ENCODE results near the gene MAP6.

The MAP6 gene

GRCh38 chr11:75560644-75561043 is 108.2 kb downstream of the MAP6 start:
- Mint-ChIP-seq H3K4me1 (ENCODE audit: low read depth) (peaks cover 29% of the 10 kb centered on the region), H3K4me3 (no peak overlapping the region), H3K9me3 (no peaks in the 10 kb centered on the region), H3K27me3 (peaks cover 17% of the 10 kb centered on the region), H3K27ac (no peak overlapping the region), H3K36me3 (ENCODE audit: low read depth) (peaks cover 8% of the 10 kb centered on the region)
- intact Hi-C loops (cut with micrococcal nuclease), result no loop called here

GRCh38 chr11:75558939-75559843 is 109.6 kb downstream of the MAP6 start:
- intact Hi-C loops (cut with micrococcal nuclease), result no loop called here
- peaks cover 26% of the 10 kb centered on the region for H3K4me1 Mint-ChIP-seq (ENCODE audit: low read depth)
- H3K4me3 Mint-ChIP-seq, result no peak overlapping the region
- H3K27me3 Mint-ChIP-seq, result peaks cover 17% of the 10 kb centered on the region
- no peaks in the 10 kb centered on the region for H3K9me3 Mint-ChIP-seq
- peaks cover 8% of the 10 kb centered on the region for H3K36me3 Mint-ChIP-seq (ENCODE audit: low read depth)
- H3K27ac Mint-ChIP-seq, result no peak overlapping the region

GRCh38 chr11:75557666-75558494 is 111.0 kb downstream of the MAP6 start:
- peaks cover 8% of the 10 kb centered on the region for H3K36me3 Mint-ChIP-seq (ENCODE audit: low read depth)
- peaks cover 13% of the 10 kb centered on the region for H3K4me1 Mint-ChIP-seq (ENCODE audit: low read depth)
- no peak overlapping the region for H3K27ac Mint-ChIP-seq
- peaks cover 17% of the 10 kb centered on the region for H3K27me3 Mint-ChIP-seq
- no peaks in the 10 kb centered on the region for H3K9me3 Mint-ChIP-seq
- H3K4me3 Mint-ChIP-seq, result no peak overlapping the region
- intact Hi-C loops (cut with micrococcal nuclease), result no loop called here

- Mint-ChIP-seq H3K27ac (no peak overlapping the region), H3K27me3 (peaks cover 7% of the 10 kb centered on the region), H3K4me3 (no peak overlapping the region), H3K9me3 (no peaks in the 10 kb centered on the region), H3K4me1 (ENCODE audit: low read depth) (no peaks in the 10 kb centered on the region), H3K36me3 (ENCODE audit: low read depth) (no peaks in the 10 kb centered on the region)
- intact Hi-C loops (cut with micrococcal nuclease), result no loop called here
Measured at GRCh38 chr11:75556275-75556674, 112.6 kb downstream of the MAP6 start.

- Mint-ChIP-seq H3K4me3 (no peak overlapping the region), H3K27ac (no peak overlapping the region), H3K9me3 (no peaks in the 10 kb centered on the region), H3K4me1 (ENCODE audit: low read depth) (no peaks in the 10 kb centered on the region), H3K36me3 (ENCODE audit: low read depth) (no peaks in the 10 kb centered on the region), H3K27me3 (peaks cover 2% of the 10 kb centered on the region)
- intact Hi-C loops (cut with micrococcal nuclease), result no loop called here
Measured at GRCh38 chr11:75555079-75555811, 113.6 kb downstream of the MAP6 start.

GRCh38 chr11:75554258-75555022 is 114.4 kb downstream of the MAP6 start:
- no peak overlapping the region for H3K4me3 Mint-ChIP-seq
- H3K4me1 Mint-ChIP-seq (ENCODE audit: low read depth), result no peaks in the 10 kb centered on the region
- H3K36me3 Mint-ChIP-seq (ENCODE audit: low read depth), result no peaks in the 10 kb centered on the region
- H3K27me3 Mint-ChIP-seq, result peaks cover 2% of the 10 kb centered on the region
- intact Hi-C loops (cut with micrococcal nuclease), result no loop called here
- H3K9me3 Mint-ChIP-seq, result no peaks in the 10 kb centered on the region
- no peak overlapping the region for H3K27ac Mint-ChIP-seq

- no peaks in the 10 kb centered on the region for H3K4me1 Mint-ChIP-seq (ENCODE audit: low read depth)
- no peaks in the 10 kb centered on the region for H3K36me3 Mint-ChIP-seq (ENCODE audit: low read depth)
- H3K4me3 Mint-ChIP-seq, result no peak overlapping the region
- no peaks in the 10 kb centered on the region for H3K9me3 Mint-ChIP-seq
- intact Hi-C loops (cut with micrococcal nuclease), result no loop called here
- H3K27ac Mint-ChIP-seq, result no peak overlapping the region
- peaks cover 2% of the 10 kb centered on the region for H3K27me3 Mint-ChIP-seq
Measured at GRCh38 chr11:75553889-75554257, 115.0 kb downstream of the MAP6 start.

GRCh38 chr11:75553182-75553581 is 115.7 kb downstream of the MAP6 start:
- Mint-ChIP-seq H3K27ac (no peak overlapping the region), H3K27me3 (peaks cover 2% of the 10 kb centered on the region), H3K36me3 (ENCODE audit: low read depth) (no peaks in the 10 kb centered on the region), H3K4me1 (ENCODE audit: low read depth) (no peaks in the 10 kb centered on the region), H3K4me3 (no peak overlapping the region), H3K9me3 (no peaks in the 10 kb centered on the region)
- intact Hi-C loops (cut with micrococcal nuclease), result no loop called here

GRCh38 chr11:75549370-75549958 is 119.4 kb downstream of the MAP6 start:
- Mint-ChIP-seq H3K27me3 (peaks cover 8% of the 10 kb centered on the region), H3K36me3 (ENCODE audit: low read depth) (no peaks in the 10 kb centered on the region), H3K4me3 (no peak overlapping the region), H3K27ac (no peak overlapping the region), H3K4me1 (ENCODE audit: low read depth) (no peaks in the 10 kb centered on the region), H3K9me3 (no peaks in the 10 kb centered on the region)
- intact Hi-C loops (cut with micrococcal nuclease), result no loop called here

- no peaks in the 10 kb centered on the region for H3K36me3 Mint-ChIP-seq (ENCODE audit: low read depth)
- no peak overlapping the region for H3K4me3 Mint-ChIP-seq
- H3K27ac Mint-ChIP-seq, result no peak overlapping the region
- no peaks in the 10 kb centered on the region for H3K9me3 Mint-ChIP-seq
- H3K27me3 Mint-ChIP-seq, result peaks cover 8% of the 10 kb centered on the region
- intact Hi-C loops (cut with micrococcal nuclease), result no loop called here
- no peaks in the 10 kb centered on the region for H3K4me1 Mint-ChIP-seq (ENCODE audit: low read depth)
Measured at GRCh38 chr11:75548595-75549272, 120.1 kb downstream of the MAP6 start.

GRCh38 chr11:75547617-75548058 is 121.2 kb downstream of the MAP6 start:
- Mint-ChIP-seq H3K4me1 (ENCODE audit: low read depth) (no peaks in the 10 kb centered on the region), H3K27me3 (peaks cover 8% of the 10 kb centered on the region), H3K9me3 (no peaks in the 10 kb centered on the region), H3K27ac (peak overlapping the region; percentile 2), H3K4me3 (no peak overlapping the region), H3K36me3 (ENCODE audit: low read depth) (no peaks in the 10 kb centered on the region)
- intact Hi-C loops (cut with micrococcal nuclease), result no loop called here

- Mint-ChIP-seq H3K9me3 (no peaks in the 10 kb centered on the region), H3K27ac (no peak overlapping the region), H3K4me3 (no peak overlapping the region), H3K36me3 (ENCODE audit: low read depth) (no peaks in the 10 kb centered on the region), H3K4me1 (ENCODE audit: low read depth) (no peaks in the 10 kb centered on the region), H3K27me3 (peaks cover 8% of the 10 kb centered on the region)
- intact Hi-C loops (cut with micrococcal nuclease), result no loop called here
Measured at GRCh38 chr11:75547177-75547576, 121.7 kb downstream of the MAP6 start.
